LNCaP clone FGC (cell line): ENCODE data around the gene CYP4Z1.
A peak's percentile ranks its signal among the peaks of the same experiment; 100 is the strongest.
"Not testable (repeated sequence)": the region's sequence is repeated elsewhere in the genome, so short reads cannot be mapped to it uniquely, and the experiment has no call there.

ENCODE experiments used
- DNase-seq: peaks from one replicate; pipeline ENCODE4 v3.0.0-alpha.2; 2011; ENCODE audit warnings: low read depth
- H3K4me3 ChIP-seq: 2 replicates; pipeline ENCODE4 v1.5.1; 2011; ENCODE audit warnings: mild to moderate bottlenecking, low read depth, low read length, control low read depth
- TF ChIP-seq, protein P1 (sequence below): IDR thresholded peaks from 2 replicates; pipeline ENCODE4 v1.5.1; 2012; ENCODE audit warnings: mild to moderate bottlenecking; ENCODE audit not compliant: control insufficient read depth, insufficient read depth; ENCODE audit errors: extremely low read depth

CYP4Z1 gene

GRCh38 chr1:47137198-47137597 lies 70.2 kb downstream of the CYP4Z1 start, which contains the start of gene CYP4A22:
Gene CYP4A22 (plus strand): TSS chr1:47137441. CDS start chr1:47137486, 45 bp downstream.
- no peak for DNase-seq
- H3K4me3 ChIP-seq, result no peak within 1 kb of the TSS
- TF ChIP-seq, protein P1, sequence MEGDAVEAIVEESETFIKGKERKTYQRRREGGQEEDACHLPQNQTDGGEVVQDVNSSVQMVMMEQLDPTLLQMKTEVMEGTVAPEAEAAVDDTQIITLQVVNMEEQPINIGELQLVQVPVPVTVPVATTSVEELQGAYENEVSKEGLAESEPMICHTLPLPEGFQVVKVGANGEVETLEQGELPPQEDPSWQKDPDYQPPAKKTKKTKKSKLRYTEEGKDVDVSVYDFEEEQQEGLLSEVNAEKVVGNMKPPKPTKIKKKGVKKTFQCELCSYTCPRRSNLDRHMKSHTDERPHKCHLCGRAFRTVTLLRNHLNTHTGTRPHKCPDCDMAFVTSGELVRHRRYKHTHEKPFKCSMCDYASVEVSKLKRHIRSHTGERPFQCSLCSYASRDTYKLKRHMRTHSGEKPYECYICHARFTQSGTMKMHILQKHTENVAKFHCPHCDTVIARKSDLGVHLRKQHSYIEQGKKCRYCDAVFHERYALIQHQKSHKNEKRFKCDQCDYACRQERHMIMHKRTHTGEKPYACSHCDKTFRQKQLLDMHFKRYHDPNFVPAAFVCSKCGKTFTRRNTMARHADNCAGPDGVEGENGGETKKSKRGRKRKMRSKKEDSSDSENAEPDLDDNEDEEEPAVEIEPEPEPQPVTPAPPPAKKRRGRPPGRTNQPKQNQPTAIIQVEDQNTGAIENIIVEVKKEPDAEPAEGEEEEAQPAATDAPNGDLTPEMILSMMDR, result no peak

DNA sequence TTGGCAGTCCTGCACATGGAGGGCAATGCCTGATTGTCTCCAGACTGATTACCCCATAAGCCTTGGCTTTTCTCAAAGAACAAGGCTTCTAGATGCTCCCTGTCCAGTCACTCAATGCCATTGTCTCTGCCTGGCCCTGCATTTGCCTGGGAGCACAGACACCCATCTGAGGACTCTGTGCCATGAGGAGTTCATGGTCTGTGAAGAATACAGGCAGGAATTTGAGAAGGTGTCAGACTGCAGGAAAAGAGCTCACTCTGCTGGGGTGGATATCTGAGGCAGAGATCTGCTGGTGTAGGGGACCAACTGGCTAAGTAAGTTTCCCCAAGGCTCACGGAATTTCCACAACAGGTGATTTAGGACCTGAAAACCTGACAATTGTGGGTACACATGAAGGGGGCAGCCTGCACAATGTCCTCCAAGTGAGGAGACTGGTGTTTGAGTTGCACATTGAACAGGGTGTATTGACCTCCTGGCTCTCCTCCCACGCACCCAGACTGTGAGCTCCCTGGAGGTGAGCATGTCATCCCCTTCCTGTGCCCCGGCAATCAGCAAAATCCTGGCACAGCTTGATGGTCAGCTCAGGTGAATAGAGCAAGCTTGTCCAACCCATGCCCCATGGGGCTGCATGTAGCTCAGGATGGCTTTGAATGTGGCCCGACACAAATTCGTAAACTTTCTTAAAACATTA lies 71.0 kb downstream of the CYP4Z1 start:
- DNase-seq, result no peak
- TF ChIP-seq, protein P1, result no peak
- no peak overlapping the region for H3K4me3 ChIP-seq

- DNase-seq, H3K4me3 ChIP-seq: not testable (repeated sequence)
Measured at GRCh38 chr1:47140358-47140757, 73.3 kb downstream of the CYP4Z1 start.

GRCh38 chr1:47143654-47144053 lies 76.6 kb downstream of the CYP4Z1 start:
- TF ChIP-seq, protein P1, result peak; percentile 64
- DNase-seq, result not testable (repeated sequence)

GRCh38 chr1:47146495-47146894 lies 79.5 kb downstream of the CYP4Z1 start:
- not testable (repeated sequence) for H3K4me3 ChIP-seq, DNase-seq

More at GRCh38 chr1:47143654-47144053, 76.6 kb downstream of the CYP4Z1 start:
- not testable (repeated sequence) for H3K4me3 ChIP-seq

GRCh38 chr1:47147047-47147785 lies 80.2 kb downstream of the CYP4Z1 start:
- TF ChIP-seq, protein P1, result no peak
- no peak for DNase-seq
- H3K4me3 ChIP-seq, result no peak overlapping the region

- DNase-seq, H3K4me3 ChIP-seq: not testable (repeated sequence)
Measured at GRCh38 chr1:47149162-47149561, 82.1 kb downstream of the CYP4Z1 start.

- not testable (repeated sequence) for DNase-seq, H3K4me3 ChIP-seq
Measured at GRCh38 chr1:47156457-47156856, 89.4 kb downstream of the CYP4Z1 start.

GRCh38 chr1:47157957-47158356 lies 90.9 kb downstream of the CYP4Z1 start:
- not testable (repeated sequence) for DNase-seq, H3K4me3 ChIP-seq

GRCh38 chr1:47160716-47161115 lies 93.7 kb downstream of the CYP4Z1 start:
- no peak overlapping the region for H3K4me3 ChIP-seq
- TF ChIP-seq, protein P1, result no peak
- no peak for DNase-seq
